ENCODE measurements around the gene SH2D3C.

DNA sequence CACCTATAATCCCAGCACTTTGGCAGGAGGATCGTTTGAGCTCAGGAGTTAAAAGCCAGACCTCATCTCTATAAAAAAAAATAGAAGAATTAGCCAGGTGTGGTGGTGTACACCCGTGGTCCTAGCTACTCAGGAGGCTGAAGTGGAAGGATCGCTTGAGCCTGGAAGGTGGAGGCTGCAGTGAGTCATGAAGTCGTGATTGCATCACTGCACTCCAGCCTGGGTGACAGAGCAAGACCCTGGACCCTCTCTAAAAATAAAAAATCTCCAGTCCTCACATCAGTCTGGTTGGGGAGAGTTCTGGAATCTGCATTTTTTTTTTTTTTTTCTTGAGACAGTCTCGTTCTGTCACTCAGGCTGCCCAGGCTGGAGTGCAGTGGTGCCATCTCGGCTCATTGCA, 33.5 kb upstream of the SH2D3C start:
- TF ChIP-seq, protein P1, sequence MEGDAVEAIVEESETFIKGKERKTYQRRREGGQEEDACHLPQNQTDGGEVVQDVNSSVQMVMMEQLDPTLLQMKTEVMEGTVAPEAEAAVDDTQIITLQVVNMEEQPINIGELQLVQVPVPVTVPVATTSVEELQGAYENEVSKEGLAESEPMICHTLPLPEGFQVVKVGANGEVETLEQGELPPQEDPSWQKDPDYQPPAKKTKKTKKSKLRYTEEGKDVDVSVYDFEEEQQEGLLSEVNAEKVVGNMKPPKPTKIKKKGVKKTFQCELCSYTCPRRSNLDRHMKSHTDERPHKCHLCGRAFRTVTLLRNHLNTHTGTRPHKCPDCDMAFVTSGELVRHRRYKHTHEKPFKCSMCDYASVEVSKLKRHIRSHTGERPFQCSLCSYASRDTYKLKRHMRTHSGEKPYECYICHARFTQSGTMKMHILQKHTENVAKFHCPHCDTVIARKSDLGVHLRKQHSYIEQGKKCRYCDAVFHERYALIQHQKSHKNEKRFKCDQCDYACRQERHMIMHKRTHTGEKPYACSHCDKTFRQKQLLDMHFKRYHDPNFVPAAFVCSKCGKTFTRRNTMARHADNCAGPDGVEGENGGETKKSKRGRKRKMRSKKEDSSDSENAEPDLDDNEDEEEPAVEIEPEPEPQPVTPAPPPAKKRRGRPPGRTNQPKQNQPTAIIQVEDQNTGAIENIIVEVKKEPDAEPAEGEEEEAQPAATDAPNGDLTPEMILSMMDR (IDR thresholded peaks at IDR 0.05): no peak
- no peak for TF ChIP-seq EP300 (IDR thresholded peaks at IDR 0.05; ENCODE audit: low read depth)

Data from transverse colon (tissue), 3 donors.